HepG2 (cell line): ENCODE measurements around the gene TRPM5. TPM values are rescaled to one million over a fixed set of nuclear protein-coding genes. Genes with fewer than 3 reads are reported as not detected.

Experiments used
- ATAC-seq: fragments of 200-7000 bp; cut with Tn5 transposase; 3 replicates; pipeline ENCODE4 v1.9.1; 2020; ENCODE audit warnings: mild to moderate bottlenecking, moderate library complexity
- BruUV-seq: library from RNA; stranded (reverse); fragments of 400-500 nt; replicated peaks from 2 replicates; lab custom pipeline; 2021; lab: Mats Ljungman, UMichigan
- CTCF ChIA-PET: fragments of 300-600 bp; formaldehyde crosslinking; extraction: SDS; loops from one replicate; lab custom pipeline; 2021; ENCODE audit warnings: low total read pairs, inconsistent platforms, low intra/inter-chr PET ratio; lab: Yijun Ruan, JAX
- POLR2A ChIA-PET: fragments of 350-600 bp; sonication (Branson Sonifier 250); formaldehyde crosslinking; loops from one replicate; lab custom pipeline; 2020; ENCODE audit warnings: antibody characterized with exemption, inconsistent platforms; lab: Yijun Ruan, JAX
- DNase-seq: peaks from one replicate; pipeline ENCODE4 v3.0.0-alpha.2; 2015; ENCODE audit warnings: low spot score
- FAIRE-seq: peaks from 3 replicates; lab custom pipeline; 2011; peaks lifted over from hg19 to GRCh38; lab: Jason Lieb, UNC
- H2AFZ ChIP-seq: one replicate; pipeline ENCODE4 v1.6.1; 2011; ENCODE audit warnings: low read length, inconsistent platforms
- H3K27ac ChIP-seq: fragments of 300-600 bp; 3 replicates; pipeline ENCODE4 v1.8.0; 2011; ENCODE audit warnings: mixed run types, mild to moderate bottlenecking, mixed read lengths, low read length, inconsistent platforms; ENCODE audit not compliant: insufficient read depth; ENCODE audit errors: extremely low read length
- H3K27me3 ChIP-seq, 2 experiments: fragments of 200-600 bp in 1 of 2; 2 replicates in 1 of 2; 3 replicates in 1 of 2; pipeline versions ENCODE4 v1.6.0 to v1.8.0; 2011; ENCODE audit warnings: low read length in 2 of 2, mild to moderate bottlenecking in 2 of 2, moderate library complexity in 2 of 2, inconsistent platforms in 1 of 2; ENCODE audit not compliant: insufficient read depth in 2 of 2, control insufficient read depth in 1 of 2
- H3K36me3 ChIP-seq, 2 experiments: fragments of 200-600 bp in 1 of 2; replicated peaks in 1 of 2; 2 replicates in 1 of 2; 3 replicates in 1 of 2; pipeline versions ENCODE4 v1.5.1 to v1.8.0; 2011; ENCODE audit warnings: low read length in 2 of 2, inconsistent platforms in 1 of 2; ENCODE audit not compliant: insufficient read depth in 2 of 2, control insufficient read depth in 1 of 2
- H3K4me1 ChIP-seq: 2 replicates; pipeline ENCODE4 v1.5.1; 2012; ENCODE audit warnings: low read length, inconsistent platforms; ENCODE audit not compliant: insufficient read depth
- H3K4me2 ChIP-seq: 2 replicates; pipeline ENCODE4 v1.6.0; 2011; ENCODE audit warnings: low read depth, low read length, inconsistent platforms
- H3K4me3 ChIP-seq, 3 experiments: fragments of 200-600 bp in 1 of 3; sonication (generic), shearing (Covaris generic) in 1 of 3; replicated peaks in 1 of 3; 2 replicates each; pipeline ENCODE4 v1.5.1; 2011 to 2016; ENCODE audit warnings: low read length in 3 of 3, inconsistent platforms in 2 of 3, low read depth in 2 of 3, mild to moderate bottlenecking in 2 of 3, control low read depth in 1 of 3, mixed read lengths in 1 of 3; ENCODE audit not compliant: insufficient read depth in 1 of 3
- H3K79me2 ChIP-seq: one replicate; pipeline ENCODE4 v1.6.1; 2011; ENCODE audit warnings: low read length, inconsistent platforms; ENCODE audit not compliant: insufficient read depth
- H3K9ac ChIP-seq: 2 replicates; pipeline ENCODE4 v1.6.0; 2011; ENCODE audit warnings: mild to moderate bottlenecking, low read depth, low read length, inconsistent platforms; ENCODE audit not compliant: insufficient read depth
- H3K9me3 ChIP-seq: 2 replicates; pipeline ENCODE4 v1.5.1; 2012; ENCODE audit warnings: mild to moderate bottlenecking, low read length
- H4K20me1 ChIP-seq: 2 replicates; pipeline ENCODE4 v1.6.0; 2011; ENCODE audit warnings: inconsistent platforms, mild to moderate bottlenecking, low read length, moderate library complexity; ENCODE audit not compliant: insufficient read depth
- BATF2 ChIP-seq: sonication (generic); formaldehyde crosslinking; IDR thresholded peaks from 2 replicates; pipeline ENCODE4 v1.8.0; 2022; ENCODE audit warnings: mild to moderate bottlenecking, missing genetic modification reagents, moderate library complexity
- CEBPB ChIP-seq: IDR thresholded peaks from 2 replicates; pipeline ENCODE4 v1.6.1; 2011; ENCODE audit warnings: low read depth, low read length, improper control_type of control experiment, borderline replicate concordance
- CSRNP1 ChIP-seq: sonication (generic); formaldehyde crosslinking; IDR thresholded peaks from 2 replicates; pipeline ENCODE4 v1.8.1; 2023; ENCODE audit warnings: mild to moderate bottlenecking, missing genetic modification reagents
- MTA3 ChIP-seq: sonication (generic); formaldehyde crosslinking; IDR thresholded peaks from 2 replicates; pipeline ENCODE4 v1.4.0; 2020; ENCODE audit warnings: missing genetic modification reagents
- SMYD3 ChIP-seq: sonication (generic); formaldehyde crosslinking; IDR thresholded peaks from 2 replicates; pipeline ENCODE4 v1.8.1; 2023; ENCODE audit warnings: mild to moderate bottlenecking, missing genetic modification reagents
- WIZ ChIP-seq: sonication (generic); formaldehyde crosslinking; IDR thresholded peaks from 2 replicates; pipeline ENCODE4 v1.5.1; 2020; ENCODE audit warnings: mild to moderate bottlenecking, missing genetic modification reagents
- ZMAT3 ChIP-seq: sonication (generic); formaldehyde crosslinking; conservative IDR thresholded peaks from 2 replicates; pipeline ENCODE4 v1.7.0; 2021; ENCODE audit warnings: missing genetic modification reagents
- ZNF224 ChIP-seq: sonication (generic); formaldehyde crosslinking; IDR thresholded peaks from 2 replicates; pipeline ENCODE4 v1.5.0; 2020; ENCODE audit warnings: mild to moderate bottlenecking, missing genetic modification reagents
- ZNF570 ChIP-seq: sonication (generic); formaldehyde crosslinking; IDR thresholded peaks from 2 replicates; pipeline ENCODE4 v1.4.0; 2020; ENCODE audit warnings: mild to moderate bottlenecking, missing genetic modification reagents, borderline replicate concordance
- ZNF773 ChIP-seq: sonication (generic); formaldehyde crosslinking; IDR thresholded peaks from 2 replicates; pipeline ENCODE4 v1.4.0; 2020; ENCODE audit warnings: missing genetic modification reagents, borderline replicate concordance
- WGBS: methylation state at CpG from one replicate; pipeline ENCODE4 v1.1.6; 2017; ENCODE audit warnings: low lambda C conversion rate; 5-methylcytosine and 5-hydroxymethylcytosine counted together
- in situ Hi-C: cut with HindIII; loops from 2 replicates; pipeline ENCODE4 v1.10.0; 2017; ENCODE audit warnings: low pct_unique_long_range_greater_than_20kb; ENCODE audit not compliant: extremely low pct_ligation_motif_present
- intact Hi-C: fragments of 100-400 bp; cut with micrococcal nuclease; formaldehyde crosslinking; loops from one replicate; pipeline ENCODE4 v1.10.0; 2022; ENCODE audit not compliant: unreplicated experiment
- polyA plus RNA-seq, 8 experiments: library from polyadenylated mRNA; depleted of rRNA in 3 of 8; stranded (reverse) in 7 of 8; unstranded in 1 of 8; fragments of >200 nt; fragmentation: Illumina TruSeq in 4 of 8; extraction: Trizol in 4 of 8; gene quantifications; 2 replicates each; pipeline versions ENCODE4 v1.2.1 to v1.2.3, GENCODE V29; 2011 to 2016; ENCODE audit warnings: low read depth in 4 of 8, missing spikeins in 1 of 8, mixed read lengths in 1 of 8; ENCODE audit not compliant: insufficient read depth in 1 of 8
- total RNA-seq, 5 experiments: library from RNA; depleted of rRNA; stranded (reverse); fragments of >200 nt; fragmentation: Illumina TruSeq; extraction: Trizol; gene quantifications; 2 replicates each; pipeline ENCODE4 v1.2.3, GENCODE V29; 2016; ENCODE audit warnings: low read depth in 1 of 5

The TRPM5 gene
- total and polyA plus RNA-seq, 2 of the 13 experiments (the other 11 are each of a cell fraction or from before 2014, with no cell fraction given) = 0.12 TPM; not detected in 1

GRCh38 chr11:2477936-2478335 is 33.6 kb upstream of the TRPM5 start:
- H3K36me3 ChIP-seq = no peaks in the 10 kb centered on the region
- TF ChIP-seq CSRNP1 (CRISPR knock-in tag) (no peak), ZNF224 (no peak), WIZ (CRISPR knock-in tag) (no peak), BATF2 (CRISPR knock-in tag) (no peak), ZMAT3 (no peak)
- no peak overlapping the region for H3K9ac ChIP-seq
- no peak for ATAC-seq
- H2AFZ ChIP-seq = no peak overlapping the region
- WGBS = 2% methylated on average over 4 of the region's 8 CpGs
- peaks cover 3% of the 10 kb centered on the region; the same call in 1 of the 2 replicates for H4K20me1 ChIP-seq
- peaks cover 5% of the 10 kb centered on the region; the same call in 1 of the 2 replicates for H3K9me3 ChIP-seq
- in situ Hi-C loops (no loop called here), intact Hi-C loops (no loop called here)
- no peak overlapping the region for H3K27ac ChIP-seq
- no TSS peak for BruUV-seq
- H3K4me2 ChIP-seq = no peak overlapping the region
- DNase-seq = no peak
- ChIA-PET POLR2A (no interaction called here), CTCF (no interaction called here)
- no peak overlapping the region for H3K4me3 ChIP-seq
- no peaks in the 10 kb centered on the region for H3K4me1 ChIP-seq
- peaks cover 9 to 43% of the 10 kb centered on the region in 2 experiments; a peak in 4 of 5 replicates for H3K27me3 ChIP-seq
- no peak for FAIRE-seq
- no peaks in the 10 kb centered on the region for H3K79me2 ChIP-seq

- Histone ChIP-seq H3K4me3 (no peak overlapping the region), H3K79me2 (no peaks in the 10 kb centered on the region), H3K4me2 (no peak overlapping the region), H3K27me3 (peaks cover 11 to 42% of the 10 kb centered on the region in 2 experiments; a peak in 4 of 5 replicates), H3K9ac (no peak overlapping the region)
- 8% methylated on average over 3 of the region's 3 CpGs for WGBS
- CTCF ChIA-PET = no interaction called here
- BruUV-seq = no TSS peak
- TF ChIP-seq ZNF570 (CRISPR knock-in tag) (no peak), CEBPB (no peak), MTA3 (no peak), ZNF773 (CRISPR knock-in tag) (no peak), SMYD3 (CRISPR knock-in tag) (no peak)
- TF ChIP-seq, all 625 proteins: peak for 0
- in situ Hi-C loops (no loop called here), intact Hi-C loops (no loop called here)
- Histone ChIP-seq H2AFZ (no peak overlapping the region), H3K9me3 (peaks cover 5% of the 10 kb centered on the region; the same call in 1 of the 2 replicates), H4K20me1 (no peaks in the 10 kb centered on the region), H3K36me3 (no peaks in the 10 kb centered on the region), H3K27ac (no peak overlapping the region), H3K4me1 (no peaks in the 10 kb centered on the region)
- ATAC-seq (no peak), DNase-seq (no peak), FAIRE-seq (no peak)
- POLR2A ChIA-PET = no interaction called here
Observed at GRCh38 chr11:2477254-2477653, 32.9 kb upstream of the TRPM5 start.
